HCT116 (cell line): ENCODE results near the gene SETD1A. TPM values are rescaled to one million over a fixed set of nuclear protein-coding genes. Genes with fewer than 3 reads are reported as not detected.

Experiments used
- ATAC-seq: fragments of 200-7000 bp; cut with Tn5 transposase; 2 replicates; pipeline ENCODE4 v1.9.1; 2020; ENCODE audit warnings: mild to moderate bottlenecking, moderate library complexity
- BruUV-seq: library from RNA; stranded (reverse); fragments of 400-500 nt; replicated peaks from 2 replicates; lab custom pipeline; 2021; lab: Mats Ljungman, UMichigan
- CTCF ChIA-PET: fragments of 300-600 bp; sonication (Branson Sonifier 250); formaldehyde crosslinking; loops from one replicate; lab custom pipeline; 2021; ENCODE audit warnings: antibody characterized with exemption; lab: Charles Lee
- POLR2A ChIA-PET: fragments of 300-600, 350-600 bp; sonication (Branson Sonifier 250); formaldehyde crosslinking; loops from one replicate; lab custom pipeline; 2021; ENCODE audit warnings: antibody characterized with exemption; lab: Charles Lee
- RAD21 ChIA-PET, 2 experiments: fragments of 300-600 bp; sonication (Branson Sonifier 250); formaldehyde crosslinking; loops; one replicate each; lab custom pipeline; 2023; ENCODE audit warnings: low total read pairs in 2 of 2; ENCODE audit not compliant: uncharacterized antibody in 2 of 2, unreplicated experiment in 2 of 2, low non-redundant PET in 1 of 2; lab: Charles Lee
- DNase-seq: peaks from one replicate; pipeline ENCODE4 v3.0.0-alpha.2; 2010; ENCODE audit warnings: low read depth, low spot score
- H2AFZ ChIP-seq: fragments of 200-600 bp; shearing (Covaris generic), sonication (generic); 2 replicates; pipeline ENCODE4 v1.6.1; 2017; ENCODE audit warnings: low read depth, mixed run types, mixed read lengths, antibody characterized with exemption, low read length; ENCODE audit not compliant: poor library complexity, severe bottlenecking
- H3K27ac ChIP-seq: 2 replicates; pipeline ENCODE4 v1.5.1; 2012; ENCODE audit warnings: low read depth, low read length
- H3K27me3 ChIP-seq: fragments of 200-600 bp; sonication (generic); 2 replicates; pipeline ENCODE4 v1.6.1; 2016; ENCODE audit warnings: mixed run types, low read length, mixed read lengths; ENCODE audit not compliant: insufficient read depth
- H3K36me3 ChIP-seq, 2 experiments: fragments of 200-500 bp in 1 of 2; fragments of 200-600 bp in 1 of 2; sonication (Bioruptor generic) in 1 of 2; sonication (generic) in 1 of 2; 2 replicates each; pipeline versions ENCODE4 v1.5.1 to v1.6.1; 2014 to 2016; ENCODE audit warnings: low read length in 2 of 2, inconsistent platforms in 1 of 2, mixed read lengths in 1 of 2, mixed run types in 1 of 2; ENCODE audit not compliant: insufficient read depth in 2 of 2, control insufficient read depth in 1 of 2
- H3K4me1 ChIP-seq, 2 experiments: fragments of 200-600 bp in 1 of 2; sonication (generic) in 1 of 2; 2 replicates each; pipeline versions ENCODE4 v1.5.1 to v1.6.1; 2012 to 2017; ENCODE audit warnings: low read length in 2 of 2, inconsistent platforms in 1 of 2, mild to moderate bottlenecking in 1 of 2, mixed read lengths in 1 of 2, mixed run types in 1 of 2, moderate library complexity in 1 of 2; ENCODE audit not compliant: insufficient read depth in 2 of 2, control insufficient read depth in 1 of 2
- H3K4me2 ChIP-seq: fragments of 200-600 bp; sonication (generic); 2 replicates; pipeline ENCODE4 v1.6.1; 2017; ENCODE audit warnings: mixed run types, low read length, mixed read lengths
- H3K4me3 ChIP-seq, 2 experiments: fragments of 200-600 bp in 1 of 2; sonication (generic) in 1 of 2; replicated peaks in 1 of 2; 2 replicates each; pipeline ENCODE4 v1.5.1; 2011 to 2016; ENCODE audit warnings: low read length in 2 of 2, control low read depth in 1 of 2, low read depth in 1 of 2, mild to moderate bottlenecking in 1 of 2, mixed read lengths in 1 of 2, mixed run types in 1 of 2
- H3K79me2 ChIP-seq: fragments of 200-600 bp; sonication (generic); 2 replicates; pipeline ENCODE4 v1.6.1; 2017; ENCODE audit warnings: mild to moderate bottlenecking, mixed run types, low read length, moderate library complexity, mixed read lengths; ENCODE audit not compliant: insufficient read depth
- H3K9ac ChIP-seq: fragments of 200-600 bp; sonication (generic); 2 replicates; pipeline ENCODE4 v1.6.1; 2016; ENCODE audit warnings: low read length, mixed read lengths
- H3K9me2 ChIP-seq: fragments of 200-600 bp; sonication (generic), shearing (Covaris generic); 2 replicates; pipeline ENCODE4 v1.6.1; 2017; ENCODE audit warnings: mixed run types, mild to moderate bottlenecking, moderate library complexity; ENCODE audit not compliant: insufficient read depth
- H3K9me3 ChIP-seq, 2 experiments: fragments of 200-500 bp in 1 of 2; fragments of 200-600 bp in 1 of 2; sonication (Bioruptor generic) in 1 of 2; sonication (generic) in 1 of 2; 2 replicates each; pipeline ENCODE4 v1.6.1; 2014 to 2017; ENCODE audit warnings: low read length in 2 of 2, mixed read lengths in 2 of 2, inconsistent platforms in 1 of 2, low read depth in 1 of 2, mild to moderate bottlenecking in 1 of 2, mixed run types in 1 of 2, moderate library complexity in 1 of 2; ENCODE audit not compliant: control insufficient read depth in 1 of 2, insufficient read depth in 1 of 2
- H4K20me1 ChIP-seq: fragments of 200-600 bp; sonication (generic), shearing (Covaris generic); 2 replicates; pipeline ENCODE4 v1.6.1; 2017; ENCODE audit warnings: mixed run types, mild to moderate bottlenecking, moderate library complexity; ENCODE audit not compliant: insufficient read depth
- ATF3 ChIP-seq: IDR thresholded peaks from 2 replicates; pipeline ENCODE4 v1.6.1; 2012
- CBX3 ChIP-seq: IDR thresholded peaks from 2 replicates; pipeline ENCODE4 v1.6.1; 2012; ENCODE audit warnings: low read depth
- CEBPB ChIP-seq: IDR thresholded peaks from 2 replicates; pipeline ENCODE4 v1.6.1; 2012; ENCODE audit warnings: low read depth
- CTCF ChIP-seq, 3 experiments: fragments of 200-600 bp in 1 of 3; sonication (generic) in 1 of 3; IDR thresholded peaks in 2 of 3; conservative IDR thresholded peaks in 1 of 3; 2 replicates each; pipeline ENCODE4 v1.5.1; 2012 to 2017; ENCODE audit warnings: low read depth in 2 of 3, low read length in 2 of 3, antibody characterized with exemption in 1 of 3, borderline replicate concordance in 1 of 3, control low read depth in 1 of 3, mild to moderate bottlenecking in 1 of 3, mixed read lengths in 1 of 3, mixed run types in 1 of 3, moderate library complexity in 1 of 3; ENCODE audit not compliant: insufficient read depth in 1 of 3
- EGR1 ChIP-seq: IDR thresholded peaks from 2 replicates; pipeline ENCODE4 v1.6.1; 2012; ENCODE audit warnings: low read depth
- ELF1 ChIP-seq: IDR thresholded peaks from 2 replicates; pipeline ENCODE4 v1.6.1; 2012; ENCODE audit warnings: low read depth, borderline replicate concordance
- EZH2 ChIP-seq: fragments of 200-600 bp; sonication (generic); IDR thresholded peaks from 2 replicates; pipeline ENCODE4 v1.6.1; 2017; ENCODE audit warnings: antibody characterized with exemption, mixed run types
- JUND ChIP-seq: IDR thresholded peaks from 2 replicates; pipeline ENCODE4 v1.6.1; 2012
- MAX ChIP-seq: IDR thresholded peaks from 2 replicates; pipeline ENCODE4 v1.6.1; 2012
- POLR2A ChIP-seq: IDR thresholded peaks from 2 replicates; pipeline ENCODE4 v1.7.0; 2011; ENCODE audit warnings: borderline replicate concordance; ENCODE audit not compliant: insufficient read depth, insufficient read length; ENCODE audit errors: extremely low read depth
- POLR2AphosphoS5 ChIP-seq: IDR thresholded peaks from 2 replicates; pipeline ENCODE4 v1.6.1; 2011; ENCODE audit warnings: mild to moderate bottlenecking, low read depth, low read length, moderate library complexity
- SIN3A ChIP-seq: IDR thresholded peaks from 2 replicates; pipeline ENCODE4 v1.6.1; 2012; ENCODE audit warnings: low read depth
- SP1 ChIP-seq: IDR thresholded peaks from 2 replicates; pipeline ENCODE4 v1.6.1; 2012; ENCODE audit warnings: low read depth
- SRF ChIP-seq: IDR thresholded peaks from 2 replicates; pipeline ENCODE4 v1.6.1; 2012; ENCODE audit warnings: low read depth
- ZNF274 ChIP-seq: fragments of 200-500 bp; sonication (Bioruptor generic); IDR thresholded peaks from 2 replicates; pipeline ENCODE4 v1.6.1; 2014; ENCODE audit warnings: mild to moderate bottlenecking, low read depth, low read length, inconsistent platforms
- intact Hi-C: fragments of 100-400 bp; cut with micrococcal nuclease; formaldehyde crosslinking; loops from 2 replicates; pipeline ENCODE4 v1.10.0; 2022
- total RNA-seq: library from RNA; stranded (reverse); gene quantifications from one replicate; pipeline ENCODE4 v1.2.1, GENCODE V29; 2021; ENCODE audit not compliant: unreplicated experiment

SETD1A gene
- total RNA-seq, 1 experiment from 2014 or later, result 26.9 TPM

- intact Hi-C loops, result no loop called here
- Histone ChIP-seq H3K9me2 (no peaks in the 10 kb centered on the region), H3K9ac (no peak overlapping the region), H3K4me2 (no peak overlapping the region), H3K9me3 (no peaks in the 10 kb centered on the region), H3K4me1 (no peaks in the 10 kb centered on the region), H3K27ac (no peak overlapping the region), H3K27me3 (no peaks in the 10 kb centered on the region), H3K36me3 (peaks cover 40 to 45% of the 10 kb centered on the region in 2 experiments), H2AFZ (no peak overlapping the region), H4K20me1 (no peaks in the 10 kb centered on the region), H3K79me2 (no peaks in the 10 kb centered on the region; the same call in 1 of the 2 replicates), H3K4me3 (no peak overlapping the region)
- no peak for ATAC-seq
- POLR2A ChIA-PET, result no interaction called here
- RAD21 ChIA-PET, result no interaction called here
- TF ChIP-seq EGR1 (no peak), MAX (no peak), JUND (no peak), SP1 (no peak), SIN3A (no peak), POLR2A (no peak), ATF3 (no peak), SRF (no peak), EZH2 (no peak), CEBPB (no peak), CBX3 (no peak), POLR2AphosphoS5 (no peak), ZNF274 (no peak), ELF1 (no peak)
- no TSS peak for BruUV-seq
- no peak for DNase-seq
- CTCF ChIA-PET, result no interaction called here
Observed at GRCh38 chr16:30971298-30971697, 13.7 kb downstream of the SETD1A start.

- DNase-seq (no peak), ATAC-seq (peak; percentile 62)
- Histone ChIP-seq H3K79me2 (peaks cover 3% of the 10 kb centered on the region; the same call in 1 of the 2 replicates), H2AFZ (no peak overlapping the region), H3K27ac (no peak overlapping the region), H3K4me2 (no peak overlapping the region), H3K9ac (no peak overlapping the region), H4K20me1 (no peaks in the 10 kb centered on the region), H3K4me3 (no peak overlapping the region), H3K9me3 (no peaks in the 10 kb centered on the region), H3K27me3 (no peaks in the 10 kb centered on the region), H3K36me3 (peaks cover 34 to 47% of the 10 kb centered on the region in 2 experiments), H3K9me2 (no peaks in the 10 kb centered on the region), H3K4me1 (no peaks in the 10 kb centered on the region)
- BruUV-seq, result no TSS peak
- intact Hi-C loops, result no loop called here
- RAD21 ChIA-PET, result no interaction called here
- TF ChIP-seq CEBPB, result no peak
- peak in 2 of 3 experiments; percentile 21 to 31; a peak in 3 of 6 replicates for TF ChIP-seq CTCF (IDR thresholded peaks at IDR 0.05 in 2 of 3, conservative IDR thresholded peaks at IDR 0.05 in 1 of 3; ENCODE audit: borderline replicate concordance in 1 of 3, insufficient read depth in 1 of 3, low read depth in 2 of 3, low read length in 2 of 3)
- TF ChIP-seq SP1, result no peak
- no peak for TF ChIP-seq POLR2A
- POLR2A ChIA-PET, result no interaction called here
- CTCF ChIA-PET, result interaction anchor here (1.1 kb wide), 1 partner anchor 19 kb away, joined by 5 read pairs; no protein-coding TSS in a partner anchor
Observed at GRCh38 chr16:30972872-30973271, 15.3 kb downstream of the SETD1A start.
